ENCODE results near the gene SERAC1.
"Not testable (repeated sequence)": the region's sequence is repeated elsewhere in the genome, so short reads cannot be mapped to it uniquely, and the experiment has no call there.

The SERAC1 gene

DNA sequence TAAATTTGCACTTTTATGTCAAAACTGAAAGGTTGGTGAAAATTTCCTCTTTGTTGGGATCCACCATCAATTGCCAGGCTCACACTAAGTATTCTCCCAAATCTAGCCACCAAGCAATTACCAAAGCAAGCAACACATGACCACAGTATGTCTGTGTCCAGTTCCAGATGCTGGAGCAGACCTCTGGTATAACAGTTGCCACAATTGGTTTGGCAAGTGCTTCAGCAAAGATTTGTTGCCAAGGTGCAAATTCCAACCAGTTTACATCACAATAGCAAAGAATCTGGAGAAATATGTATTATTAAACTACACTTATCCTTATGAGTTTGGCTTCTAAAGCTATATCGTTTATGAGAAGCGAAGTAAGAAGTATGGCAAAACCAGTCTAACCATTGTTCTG, 6.5 kb upstream of the SERAC1 start:
- DNase-seq (ENCODE audit: low read depth, low spot score) = no peak

DNA sequence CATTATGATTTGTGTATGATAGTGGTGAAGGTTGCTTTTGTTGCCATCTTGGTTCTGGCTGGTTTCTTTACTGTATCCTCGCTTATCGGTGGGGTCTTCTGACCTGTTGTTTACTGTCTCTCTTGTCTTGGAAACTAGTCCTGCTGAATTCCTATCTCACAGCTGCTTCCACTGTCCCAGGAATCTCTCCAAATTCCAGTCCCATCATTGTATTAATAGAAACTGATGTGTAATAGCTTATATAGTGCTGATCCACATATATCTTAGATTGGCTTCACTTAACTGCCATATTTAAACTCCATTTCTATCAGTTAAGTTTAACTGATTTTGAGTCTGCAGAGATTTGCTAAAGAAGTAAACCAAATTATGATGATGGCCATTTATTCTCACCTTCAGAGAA, 6.0 kb upstream of the SERAC1 start:
- DNase-seq (ENCODE audit: low read depth, low spot score) = no peak

DNA sequence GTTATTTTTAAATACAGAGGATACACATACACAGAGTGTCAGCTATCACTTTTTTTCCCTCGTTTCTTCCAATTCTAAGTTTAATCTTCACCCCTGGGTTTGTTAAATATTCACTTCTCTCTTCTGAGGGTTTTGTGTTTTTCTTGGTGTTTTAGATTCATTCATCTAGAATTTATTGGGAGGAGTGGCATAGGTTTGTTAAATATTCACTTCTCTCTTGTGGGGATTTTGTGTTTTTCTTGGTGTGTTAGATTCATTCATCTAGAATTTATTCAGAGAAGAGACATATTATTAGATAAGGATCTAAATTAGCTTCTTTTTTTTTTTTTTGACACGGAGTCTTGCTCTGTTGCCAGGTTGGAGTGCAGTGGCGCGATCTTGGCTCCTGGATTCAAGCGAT, 3.9 kb upstream of the SERAC1 start:
- DNase-seq (ENCODE audit: low read depth, low spot score) = no peak

DNA sequence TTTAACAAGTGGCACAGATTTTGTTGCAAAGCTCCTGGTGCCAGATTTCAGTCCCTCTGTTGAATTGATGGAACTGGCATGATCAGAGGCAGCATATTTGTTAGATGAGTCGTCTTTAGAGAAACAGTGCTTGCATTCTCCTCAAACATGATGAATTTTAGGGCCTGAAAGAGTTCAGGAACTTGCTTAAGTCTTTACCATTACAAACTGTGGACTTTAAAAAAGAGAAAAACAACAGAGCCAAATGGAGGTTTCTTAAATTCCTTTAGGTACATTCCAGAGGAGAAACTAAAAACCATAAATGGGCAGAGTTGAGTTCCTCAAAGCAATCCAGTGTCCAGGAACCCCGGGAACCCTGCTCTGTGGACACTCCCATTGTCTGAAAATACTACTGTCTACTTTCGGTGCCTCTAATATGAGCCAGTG, 2.6 kb upstream of the SERAC1 start:
- DNase-seq (ENCODE audit: low read depth, low spot score) = peak; percentile 9

DNA sequence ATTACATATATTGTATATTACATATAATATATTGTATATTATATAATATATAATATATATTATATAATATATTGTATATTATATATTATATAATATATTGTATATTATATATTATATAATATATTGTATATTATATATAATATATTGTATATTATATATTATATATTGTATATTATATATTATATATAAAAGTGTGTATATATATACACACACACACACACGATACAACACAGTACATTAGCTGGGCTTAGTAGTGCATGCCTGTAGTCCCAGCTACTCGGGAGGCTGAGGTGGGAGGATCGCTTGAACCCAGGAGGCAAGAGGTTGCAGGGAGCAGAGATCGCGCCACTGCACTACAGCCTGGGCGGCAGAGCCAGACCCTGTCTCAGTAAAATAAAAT, 1.6 kb upstream of the SERAC1 start:
- peak; percentile 6 for DNase-seq (ENCODE audit: low read depth, low spot score)

DNA sequence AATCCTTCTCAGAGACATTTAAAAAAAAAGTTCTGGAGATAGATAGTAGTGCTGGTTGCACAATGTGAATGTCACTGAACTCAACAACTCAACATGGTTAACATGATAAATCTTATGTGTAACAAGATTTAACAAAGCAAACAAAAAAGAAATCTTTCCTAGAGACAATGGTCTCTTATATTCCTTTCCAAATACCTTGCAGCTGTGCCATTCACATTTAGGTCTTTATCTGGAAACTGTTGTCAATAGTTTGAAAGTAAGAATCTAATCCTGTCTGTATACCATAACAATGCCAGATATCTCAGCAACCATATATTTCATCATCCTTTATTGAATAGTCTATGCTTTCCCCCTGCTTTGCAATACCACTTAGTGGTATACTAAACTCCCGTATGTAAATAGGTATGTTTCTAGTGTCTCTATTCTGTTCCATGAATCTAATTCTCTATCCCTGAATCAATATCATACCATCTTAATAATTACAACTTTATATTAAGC, 2.1 kb downstream of the SERAC1 start:
- no peak for DNase-seq (ENCODE audit: low read depth, low spot score)

DNA sequence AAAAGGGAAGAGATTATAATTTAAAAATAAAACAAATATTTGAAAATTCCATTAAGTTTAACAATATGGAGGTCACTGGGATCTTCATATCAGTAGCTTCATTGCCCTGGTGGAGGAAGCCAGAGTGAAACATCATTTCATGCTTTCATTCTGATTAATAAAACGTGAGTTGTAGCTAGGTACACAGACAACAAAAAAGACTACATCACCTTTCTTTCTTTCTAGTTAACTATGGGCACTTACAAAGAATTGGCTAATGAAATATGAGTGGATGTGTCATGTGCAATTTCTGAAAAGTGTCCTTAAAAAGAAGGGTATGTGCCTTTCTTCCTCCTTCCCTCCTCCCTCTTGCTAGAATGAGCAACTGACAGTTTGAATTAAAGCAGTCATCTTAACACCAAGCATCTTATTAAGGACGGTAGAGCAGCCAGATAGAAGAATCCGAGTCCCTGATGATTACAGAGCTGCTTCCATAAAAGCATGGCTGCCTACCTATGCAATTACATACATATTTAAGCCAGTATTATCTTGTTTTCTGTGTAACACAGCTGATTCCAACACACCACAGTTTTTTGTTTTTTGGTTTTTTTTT, 3.4 kb downstream of the SERAC1 start:
- no peak for DNase-seq (ENCODE audit: low read depth, low spot score)

DNA sequence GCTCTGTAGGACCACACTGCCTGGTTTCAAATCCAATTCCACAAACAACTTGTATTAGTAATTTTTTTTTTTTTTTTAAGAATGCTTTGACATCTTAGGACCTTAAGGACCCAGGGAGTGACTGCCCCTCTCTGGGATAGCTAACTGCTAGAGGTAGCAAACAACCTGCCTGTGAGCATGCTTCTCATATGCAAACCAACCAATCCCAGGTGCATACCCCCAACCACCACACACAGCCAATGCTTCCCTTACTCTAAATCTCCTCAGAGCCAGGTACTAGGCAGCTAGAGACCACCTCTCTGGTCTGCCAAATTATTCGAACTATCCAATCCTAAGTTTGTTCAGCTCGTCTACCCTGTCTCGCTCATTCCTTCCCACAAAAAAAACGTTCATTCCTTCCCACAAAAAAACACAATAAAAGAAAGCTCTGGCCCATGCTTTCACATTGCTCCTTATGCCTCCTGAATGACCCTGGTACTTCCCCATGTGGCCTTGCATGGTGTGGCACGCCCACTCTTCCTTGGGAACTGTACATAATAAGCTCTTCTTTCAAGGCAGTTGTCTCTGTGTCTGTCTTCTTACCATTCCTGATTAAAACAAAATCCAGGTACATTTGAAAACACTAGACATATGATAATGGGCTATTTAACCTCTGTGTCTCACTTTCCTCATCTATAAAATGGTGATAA, 6.4 kb downstream of the SERAC1 start:
- peak; percentile 31 for DNase-seq (ENCODE audit: low read depth, low spot score)

DNA sequence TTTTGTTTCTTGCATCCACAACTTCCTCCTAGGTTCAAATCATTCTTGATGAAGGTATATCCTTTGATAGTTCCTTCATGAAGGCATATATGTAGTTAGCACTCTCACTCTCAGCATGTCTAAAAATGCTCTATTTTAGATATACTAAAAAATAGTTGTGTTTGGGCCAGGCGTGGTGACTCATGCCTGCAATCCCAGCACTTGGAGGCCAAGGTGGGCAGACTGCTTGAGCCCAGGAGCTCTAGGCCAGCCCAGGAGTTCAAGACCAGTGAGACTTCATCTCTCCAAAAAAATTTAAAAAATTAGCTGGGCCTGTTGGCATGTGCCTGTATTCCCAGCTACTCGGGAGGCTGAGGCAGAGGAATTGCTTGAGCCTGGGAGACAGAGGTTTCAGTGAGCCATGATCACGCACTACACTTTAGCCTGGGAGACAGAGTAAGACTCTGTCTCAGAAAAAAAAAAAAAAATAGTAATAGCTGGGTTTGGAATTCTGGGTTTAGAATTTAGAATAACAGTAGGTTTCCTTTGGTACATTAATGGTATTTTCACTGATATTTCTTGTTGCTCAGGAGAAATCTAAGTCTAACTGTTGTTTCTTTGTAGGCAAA, 7.0 kb downstream of the SERAC1 start:
- no peak for DNase-seq (ENCODE audit: low read depth, low spot score)

DNA sequence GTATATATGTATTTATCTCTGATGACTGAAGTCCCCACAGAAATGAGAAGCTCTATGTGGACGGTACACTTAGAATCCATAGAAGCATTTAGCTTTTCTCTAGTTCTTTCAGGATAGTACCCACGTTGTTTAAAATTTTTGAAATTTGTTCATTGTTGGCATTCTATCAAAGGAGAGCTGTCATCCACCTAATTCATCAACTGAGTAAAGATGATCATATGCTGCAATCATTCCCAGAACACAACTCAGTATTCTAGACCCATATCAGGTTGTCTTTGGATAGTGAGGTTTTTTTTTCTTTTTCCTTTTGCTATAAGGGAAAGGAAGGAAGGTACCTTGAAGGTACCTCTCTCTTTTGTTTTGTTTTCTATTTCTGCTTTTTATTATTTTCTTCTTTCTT, 9.3 kb downstream of the SERAC1 start:
- no peak for DNase-seq (ENCODE audit: low read depth, low spot score)

DNA sequence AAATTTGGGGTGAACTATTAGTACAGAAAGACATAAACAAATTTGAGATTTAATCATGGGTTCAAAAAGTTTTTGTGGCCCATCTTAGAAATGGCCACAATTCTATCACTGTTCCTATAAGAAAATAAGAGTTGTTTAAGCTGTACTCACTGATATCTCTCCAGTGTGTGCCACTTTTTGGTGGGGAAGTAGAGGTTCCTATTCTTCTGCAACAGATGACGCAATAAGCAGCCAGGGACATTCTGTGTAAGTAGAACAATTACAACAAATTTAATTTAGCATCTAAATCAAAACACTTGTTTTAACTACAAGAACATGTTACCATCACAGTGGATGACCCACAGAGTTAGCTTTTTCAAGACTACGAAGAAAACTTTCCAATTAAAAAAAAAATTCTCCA, 9.9 kb downstream of the SERAC1 start:
- no peak for DNase-seq (ENCODE audit: low read depth, low spot score)

DNA sequence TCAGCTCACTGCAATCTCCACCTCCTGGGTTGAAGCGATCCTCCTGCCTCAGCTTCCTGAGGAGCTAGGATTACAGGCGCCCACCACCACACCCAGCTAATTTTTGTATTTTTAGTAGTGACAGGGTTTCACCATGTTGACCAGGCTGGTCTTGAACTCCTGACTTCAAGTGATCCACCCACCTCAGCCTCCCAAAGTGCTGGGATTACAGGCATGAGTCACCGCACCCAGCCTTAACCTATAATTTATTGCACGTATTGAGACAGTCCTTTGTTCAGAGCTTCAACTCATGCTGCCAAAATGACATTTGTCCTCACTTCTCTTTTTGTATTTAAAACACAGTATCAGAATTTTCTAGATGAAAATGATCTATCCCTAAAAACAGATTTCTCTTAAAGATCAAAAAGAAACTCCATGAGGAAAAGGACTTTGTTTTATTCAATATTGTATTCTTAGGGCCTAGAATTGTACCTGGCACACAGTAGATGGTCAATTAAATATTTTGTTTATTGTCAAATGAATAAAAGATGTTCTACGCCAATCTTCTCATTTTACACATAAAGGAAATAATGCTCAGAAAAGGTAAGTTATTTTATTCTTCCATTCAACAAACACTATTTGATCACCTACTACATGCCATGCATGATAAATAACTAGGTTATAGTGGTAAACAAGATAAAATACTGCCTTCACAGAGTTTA, 10.8 kb downstream of the SERAC1 start:
- DNase-seq (ENCODE audit: low read depth, low spot score) = no peak

DNA sequence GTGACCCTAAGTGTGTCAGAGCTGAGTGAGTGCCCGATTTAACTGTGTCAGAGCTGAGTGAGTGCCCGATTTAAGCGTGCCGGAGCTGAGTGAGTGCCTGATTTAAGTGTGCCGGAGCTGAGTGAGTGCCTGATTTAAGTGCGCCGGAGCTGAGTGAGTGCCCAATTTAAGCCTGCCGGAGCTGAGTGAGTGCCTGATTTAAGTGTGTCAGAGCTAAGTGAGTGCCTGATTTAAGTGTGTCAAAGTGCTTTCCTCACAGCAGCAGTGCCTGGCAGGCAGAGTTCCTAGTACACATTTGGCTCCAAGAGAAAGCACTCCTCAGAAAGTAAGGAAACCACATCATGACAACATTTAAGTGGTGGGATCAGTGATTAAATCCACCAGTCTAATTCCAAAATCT, 13.2 kb downstream of the SERAC1 start:
- DNase-seq (ENCODE audit: low read depth, low spot score) = no peak

DNA sequence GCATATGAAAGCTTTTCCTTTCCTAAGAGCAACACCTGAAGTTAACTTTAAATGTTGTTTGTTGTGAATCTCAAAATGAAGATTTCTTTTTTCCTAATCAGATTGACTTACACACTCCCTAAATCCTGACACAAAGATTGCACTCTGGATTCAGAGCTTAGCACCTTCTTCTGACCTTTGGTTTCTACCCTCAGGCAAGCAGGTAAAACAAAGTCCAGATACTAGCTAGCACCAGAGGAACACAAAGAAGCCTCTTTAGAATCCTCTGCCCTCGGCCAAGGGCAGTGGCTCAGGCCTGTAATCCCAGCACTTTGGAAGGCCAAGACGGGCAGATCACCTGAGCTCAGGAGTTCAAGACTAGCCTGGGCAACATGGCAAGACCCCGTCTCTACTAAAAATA, 14.5 kb downstream of the SERAC1 start:
- peak; percentile 19 for DNase-seq (ENCODE audit: low read depth, low spot score)

DNA sequence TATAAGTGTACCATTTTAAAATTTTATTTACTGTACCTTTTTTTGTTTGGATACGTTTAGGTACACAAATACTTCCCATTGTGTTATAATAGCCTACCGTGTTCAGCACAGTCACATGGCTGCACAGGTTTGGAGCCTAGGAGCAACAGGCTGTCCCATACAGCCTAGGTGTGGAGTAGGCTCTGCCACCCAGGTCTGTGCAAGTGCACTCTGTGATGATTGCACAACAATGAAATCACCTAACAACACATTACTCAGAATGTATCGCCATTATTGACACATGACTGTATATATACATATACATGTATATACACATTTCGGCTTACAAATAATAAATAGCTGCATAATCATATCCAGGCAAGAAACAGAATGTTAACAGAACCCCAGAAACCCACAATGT, 15.4 kb downstream of the SERAC1 start:
- no peak for DNase-seq (ENCODE audit: low read depth, low spot score)

DNA sequence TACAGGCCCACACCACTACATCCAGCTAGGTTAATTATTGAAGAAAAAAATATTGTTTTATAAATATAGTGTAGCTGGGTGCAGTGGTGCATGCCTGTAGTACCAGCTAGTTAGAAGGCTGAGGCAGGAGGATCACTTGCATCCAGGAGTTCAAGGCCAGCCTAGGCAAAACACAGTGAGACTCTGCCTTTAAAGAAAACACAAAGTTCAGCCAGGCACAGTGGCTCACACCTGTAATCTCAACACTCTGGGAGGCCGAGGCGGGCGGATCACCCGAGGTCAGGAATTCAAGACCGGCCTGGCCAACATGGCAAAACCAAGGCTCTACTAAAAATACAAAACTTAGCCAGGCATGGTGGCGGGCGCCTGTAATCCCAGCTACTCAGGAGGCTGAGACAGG, 16.0 kb downstream of the SERAC1 start:
- not testable (repeated sequence) for DNase-seq (ENCODE audit: low read depth, low spot score)

DNA sequence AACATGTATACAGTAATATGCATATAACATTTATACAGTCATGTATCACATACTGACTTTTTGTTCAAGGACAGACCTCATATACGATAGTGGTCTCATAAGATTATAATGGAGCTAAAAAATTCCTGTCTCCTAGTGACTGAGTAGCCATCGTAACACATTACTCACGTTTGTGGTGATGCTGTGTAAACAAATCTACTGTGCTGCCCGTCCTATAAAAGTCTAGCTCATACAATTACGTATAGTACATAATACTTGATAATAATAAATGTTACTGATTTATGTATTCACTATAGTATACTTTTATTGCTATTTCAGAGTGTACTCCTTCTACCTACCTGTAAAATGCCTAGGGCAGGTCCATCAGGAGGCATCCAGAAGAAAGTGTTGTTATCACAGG, 17.4 kb downstream of the SERAC1 start:
- DNase-seq (ENCODE audit: low read depth, low spot score) = no peak

DNA sequence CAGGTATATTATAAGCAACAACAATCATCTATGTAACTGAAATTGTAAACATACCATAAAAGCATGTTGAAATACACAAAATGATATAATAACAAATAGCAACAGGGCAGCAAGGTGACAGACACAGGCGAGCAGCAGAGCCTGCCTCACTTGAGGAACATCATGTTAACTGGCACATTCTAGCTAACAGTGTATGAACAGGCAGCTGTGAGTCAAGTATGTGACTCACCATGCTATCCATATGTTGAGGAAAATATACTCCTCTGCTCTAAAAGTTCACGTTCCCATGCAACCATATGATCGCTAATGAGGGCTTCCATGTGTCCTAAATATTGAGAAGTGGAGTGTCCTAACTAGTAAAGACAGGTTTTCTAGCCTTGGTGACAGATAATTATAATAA, 18.4 kb downstream of the SERAC1 start:
- no peak for DNase-seq (ENCODE audit: low read depth, low spot score)

DNA sequence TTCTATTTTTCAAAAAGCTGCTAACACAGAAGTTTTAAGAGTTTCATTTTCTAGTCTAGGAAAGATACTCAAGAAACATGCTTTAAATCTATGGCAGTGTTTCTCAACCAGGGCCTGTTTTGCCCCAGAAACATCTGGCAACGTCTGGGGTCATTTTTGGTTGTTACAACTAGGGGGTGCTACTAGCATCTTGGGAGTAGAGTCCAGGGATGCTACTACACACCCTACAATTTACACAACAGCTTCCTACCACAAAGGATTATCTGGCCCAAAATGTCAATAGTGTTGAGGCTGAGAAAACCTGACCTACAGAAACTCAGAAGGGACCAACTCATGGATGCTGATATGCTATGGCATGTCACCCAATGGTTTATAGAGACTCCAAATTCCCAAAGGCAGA, 24.4 kb downstream of the SERAC1 start:
- DNase-seq (ENCODE audit: low read depth, low spot score) = peak; percentile 23

DNA sequence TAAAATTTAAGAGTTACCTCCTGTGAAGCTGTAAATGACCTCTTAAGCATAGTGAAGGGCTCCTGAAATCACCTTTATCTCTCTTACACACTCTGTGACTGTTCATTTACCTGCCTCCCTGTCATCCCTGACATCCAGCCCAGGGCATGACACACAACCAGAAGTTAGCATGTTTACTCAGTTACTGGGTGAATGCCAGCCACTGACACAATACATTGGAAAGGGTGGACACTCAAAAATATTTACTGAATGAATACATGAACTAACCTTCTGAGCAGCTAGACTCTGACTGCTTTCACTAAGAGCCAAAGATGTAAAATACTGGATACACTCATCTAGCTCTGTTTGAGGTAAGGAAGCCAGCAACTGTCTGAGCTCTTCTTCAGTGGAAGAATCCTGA, 25.3 kb downstream of the SERAC1 start:
- no peak for DNase-seq (ENCODE audit: low read depth, low spot score)

DNA sequence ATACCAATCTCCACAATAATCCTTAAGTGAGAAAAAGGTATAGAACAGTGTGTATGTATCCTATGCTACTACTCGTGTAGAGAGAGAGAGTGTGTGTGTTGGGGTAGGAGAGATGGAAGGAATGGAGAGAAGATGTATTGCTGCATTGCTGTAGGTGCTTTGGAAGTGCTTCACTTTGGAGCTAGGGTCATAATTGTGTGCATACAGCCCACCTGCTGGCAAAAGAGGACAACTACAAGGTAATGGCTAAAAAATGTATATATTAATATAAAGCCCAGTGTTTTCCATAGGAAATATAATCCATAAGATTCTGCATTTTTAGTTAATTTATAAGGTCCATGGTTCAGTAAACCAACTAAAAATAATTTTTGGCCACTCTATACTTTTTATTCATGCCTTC, 36.1 kb downstream of the SERAC1 start:
- DNase-seq (ENCODE audit: low read depth, low spot score) = no peak

DNA sequence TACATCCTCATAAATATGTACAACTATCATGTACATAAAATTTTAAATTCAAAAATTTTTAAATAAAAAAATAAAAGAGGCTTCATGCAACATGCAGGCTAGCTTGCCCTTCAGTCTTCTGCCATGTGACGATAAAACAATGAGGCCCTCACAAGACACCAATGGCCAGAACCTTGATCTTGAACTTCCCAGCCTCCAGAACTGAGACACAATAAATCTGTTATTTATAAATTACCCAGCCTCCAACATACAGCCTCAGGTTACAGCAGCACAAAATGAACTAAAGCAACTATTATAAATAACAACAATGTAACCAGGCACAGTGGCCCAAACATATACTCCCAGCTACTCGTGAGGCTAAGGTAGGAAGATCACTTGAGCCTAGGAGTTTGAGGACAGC, 42.8 kb downstream of the SERAC1 start:
- no peak for DNase-seq (ENCODE audit: low read depth, low spot score)

DNA sequence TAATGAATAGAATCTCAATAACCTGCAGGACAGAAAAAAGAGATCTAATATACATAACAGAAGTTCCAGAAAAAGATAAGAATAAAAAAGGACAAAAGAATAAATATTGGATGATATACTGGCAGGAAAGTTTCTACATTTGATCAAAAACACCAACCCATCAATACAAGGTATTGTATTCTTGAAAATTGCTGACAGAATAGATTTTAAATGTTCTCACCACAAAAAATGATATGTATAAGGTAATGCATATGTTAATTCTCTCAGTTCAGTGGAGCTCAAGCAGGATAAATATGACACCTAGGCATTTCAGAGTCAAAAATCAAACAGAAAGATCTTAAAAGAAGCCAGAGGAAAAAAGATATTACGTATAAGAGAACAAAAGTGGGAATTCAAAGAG, 43.8 kb downstream of the SERAC1 start:
- DNase-seq (ENCODE audit: low read depth, low spot score) = no peak
